Activated CD8-positive, alpha-beta memory T cell treated with anti-CD3 and anti-CD28 coated beads for 1 hour (primary cell): Measurements from ENCODE around the gene AP4M1.

Source experiments
- DNase-seq, 2 donors: peaks; one replicate each; pipeline ENCODE4 v3.0.0-alpha.2; 2020; ENCODE audit warnings: low read depth in 1 of 2; ENCODE audit errors: extremely low read depth in 1 of 2

Gene AP4M1

DNA sequence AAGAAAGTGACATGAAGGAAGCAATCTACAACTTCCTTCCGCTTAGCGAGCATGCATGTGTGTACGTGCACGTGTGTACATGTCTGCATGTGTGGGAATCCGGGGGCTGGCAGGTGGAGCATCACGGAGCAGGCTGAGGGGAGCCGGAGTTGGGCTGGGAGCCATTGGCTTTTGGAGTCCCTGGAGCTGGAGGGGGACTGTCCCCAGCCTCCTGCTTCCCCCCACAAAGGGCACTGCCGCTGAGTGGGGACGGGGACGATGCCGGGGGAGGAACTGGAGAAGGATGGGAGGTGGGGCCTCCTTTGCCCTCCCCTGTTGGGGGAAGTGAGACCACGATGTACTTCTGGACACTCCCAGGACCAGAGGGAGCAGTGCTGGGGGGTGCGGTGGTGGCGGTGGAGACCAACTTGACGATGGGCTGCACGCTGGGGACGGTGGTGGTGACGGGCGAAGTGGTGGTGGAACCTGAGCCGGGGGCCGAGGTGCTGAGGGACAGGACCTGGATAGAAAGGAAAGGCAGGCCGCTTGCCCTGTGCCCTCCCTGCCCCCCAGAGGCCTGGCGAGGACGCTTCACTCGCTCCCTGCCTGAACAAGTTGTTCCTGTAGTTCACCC, 5.8 kb downstream of the AP4M1 start:
- DNase-seq, result no peak

DNA sequence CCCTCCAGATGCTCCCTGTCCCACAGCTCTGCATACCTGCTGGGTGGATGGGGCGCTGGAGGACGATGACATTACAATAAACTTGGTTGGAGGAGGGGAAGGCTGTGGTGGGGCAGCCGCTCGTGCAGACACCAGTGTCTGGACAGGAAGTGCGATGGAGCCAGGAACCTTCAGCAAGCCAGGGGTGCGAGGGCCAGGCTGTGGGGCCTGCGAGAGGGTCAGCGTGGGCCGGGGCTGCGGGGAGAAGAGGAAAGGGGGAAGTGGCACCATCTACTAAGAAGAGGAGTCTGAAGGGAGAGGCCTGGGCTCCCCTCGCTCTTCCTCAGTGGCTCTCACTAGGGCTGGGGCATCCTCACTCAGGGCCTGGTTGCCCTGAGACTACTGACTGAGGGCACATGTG, 6.4 kb downstream of the AP4M1 start:
- no peak for DNase-seq

- no peak for DNase-seq
Measured at GRCh38 chr7:100109521-100110163, 8.2 kb downstream of the AP4M1 start.

DNA sequence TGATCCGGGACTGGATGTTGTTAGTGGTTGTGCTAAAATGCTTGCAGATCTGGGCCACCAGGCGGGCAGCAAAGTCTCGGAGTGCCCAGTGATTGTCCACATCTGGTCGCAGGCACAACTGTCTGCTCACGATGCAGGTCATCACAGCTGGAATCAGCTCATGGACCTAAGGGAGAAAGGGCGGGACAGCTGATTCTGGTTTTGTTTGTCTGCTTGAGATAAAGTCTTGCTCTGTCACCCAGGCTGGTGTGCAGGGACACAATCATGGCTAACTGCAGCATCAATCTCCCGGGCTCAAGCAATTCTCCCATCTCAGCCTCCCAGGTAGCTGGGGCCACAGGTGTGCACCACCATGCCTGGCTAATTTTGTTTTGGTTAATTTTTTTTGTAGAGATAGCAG, 9.7 kb downstream of the AP4M1 start:
- DNase-seq, result no peak

DNA sequence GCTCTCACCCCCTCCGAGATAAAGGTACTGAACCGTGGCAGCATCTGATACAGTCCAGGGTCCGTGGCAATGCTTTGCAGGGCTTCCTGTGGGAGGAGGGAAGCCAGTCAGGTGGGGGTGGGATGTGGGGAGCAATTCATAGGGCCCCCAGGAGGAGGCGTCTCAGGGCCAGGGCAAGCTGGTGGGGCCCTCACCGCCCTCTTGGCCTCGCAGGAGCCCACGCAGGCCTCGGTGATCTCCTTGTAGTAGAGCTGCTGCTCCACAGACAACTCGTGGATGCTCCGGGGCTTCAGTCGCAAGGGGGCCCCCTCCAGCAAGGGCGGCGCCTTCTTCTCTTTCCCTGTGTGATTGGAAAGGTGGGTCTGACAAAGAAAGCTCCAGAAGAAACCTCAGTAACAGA, 10.5 kb downstream of the AP4M1 start:
- DNase-seq, result no peak

DNA sequence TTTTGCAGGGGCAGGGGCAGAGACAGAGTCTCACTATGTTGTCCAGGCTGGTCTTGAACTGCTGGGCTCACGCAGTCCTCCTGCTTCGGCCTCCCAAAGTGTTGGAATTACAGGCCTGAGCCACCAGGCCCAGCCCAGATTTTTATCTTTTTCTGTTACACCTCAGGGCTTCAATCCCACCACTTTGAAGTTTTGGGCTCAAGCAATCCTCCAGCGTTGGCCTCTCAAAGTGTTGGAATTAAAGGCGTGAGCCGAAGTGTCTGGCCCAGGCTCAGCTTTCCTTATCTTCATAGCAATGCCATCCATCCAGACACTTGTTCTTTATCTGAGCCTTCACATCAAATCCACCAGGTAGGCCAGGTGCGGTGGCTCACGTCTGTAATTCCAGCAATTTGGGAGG, 13.6 kb downstream of the AP4M1 start:
- no peak for DNase-seq

- no peak for DNase-seq
Measured at GRCh38 chr7:100118388-100119071, 17.1 kb downstream of the AP4M1 start.

DNA sequence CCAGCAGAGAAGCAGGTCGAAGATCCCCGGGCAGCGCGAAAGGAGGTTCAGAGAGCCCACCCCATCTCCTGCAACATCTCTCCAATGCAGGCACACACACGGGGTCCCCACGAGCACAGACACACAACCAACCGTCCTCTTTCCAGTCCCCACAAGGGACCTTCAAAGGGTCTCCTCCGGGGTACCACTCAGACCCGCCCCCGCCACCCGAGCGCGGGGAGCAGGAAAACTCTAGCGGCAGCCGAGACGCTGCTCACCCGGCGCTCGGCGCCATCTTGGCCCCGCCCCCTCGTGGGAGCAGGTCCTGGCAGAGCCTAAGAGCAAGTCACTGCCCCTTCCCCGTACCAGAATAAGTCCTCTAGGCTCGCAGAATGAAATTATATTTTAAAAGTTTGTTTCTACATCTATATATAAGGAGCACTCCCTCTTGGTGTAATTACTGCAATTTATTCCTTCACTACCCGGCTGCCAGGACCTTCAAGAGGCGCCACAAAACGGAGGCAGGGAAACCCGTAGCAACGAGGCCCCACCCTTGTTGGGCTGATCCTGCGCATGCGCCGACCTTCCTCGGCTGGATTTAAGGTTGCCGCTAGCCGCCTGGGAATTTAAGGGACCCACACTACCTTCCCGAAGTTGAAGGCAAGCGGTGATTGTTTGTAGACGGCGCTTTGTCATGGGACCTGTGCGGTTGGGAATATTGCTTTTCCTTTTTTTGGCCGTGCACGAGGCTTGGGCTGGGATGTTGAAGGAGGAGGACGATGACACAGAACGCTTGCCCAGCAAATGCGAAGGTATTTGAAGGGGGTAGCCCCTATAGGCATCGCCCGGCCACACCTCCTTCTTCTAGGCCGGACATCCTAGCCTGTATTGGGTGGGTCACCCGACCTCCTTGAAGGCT, 17.9 kb downstream of the AP4M1 start, which contains the start of the genes CNPY4 and TAF6:
Gene CNPY4 (plus strand): TSS at position 563 of the 898 bp plus-strand sequence. CDS start 111 bp downstream, at position 674.
Gene TAF6 (minus strand): TSS at position 287 of the 898 bp plus-strand sequence. CDS start 5,149 bp downstream, outside the sequence.
- peak; percentile 92 to 93 for DNase-seq

DNA sequence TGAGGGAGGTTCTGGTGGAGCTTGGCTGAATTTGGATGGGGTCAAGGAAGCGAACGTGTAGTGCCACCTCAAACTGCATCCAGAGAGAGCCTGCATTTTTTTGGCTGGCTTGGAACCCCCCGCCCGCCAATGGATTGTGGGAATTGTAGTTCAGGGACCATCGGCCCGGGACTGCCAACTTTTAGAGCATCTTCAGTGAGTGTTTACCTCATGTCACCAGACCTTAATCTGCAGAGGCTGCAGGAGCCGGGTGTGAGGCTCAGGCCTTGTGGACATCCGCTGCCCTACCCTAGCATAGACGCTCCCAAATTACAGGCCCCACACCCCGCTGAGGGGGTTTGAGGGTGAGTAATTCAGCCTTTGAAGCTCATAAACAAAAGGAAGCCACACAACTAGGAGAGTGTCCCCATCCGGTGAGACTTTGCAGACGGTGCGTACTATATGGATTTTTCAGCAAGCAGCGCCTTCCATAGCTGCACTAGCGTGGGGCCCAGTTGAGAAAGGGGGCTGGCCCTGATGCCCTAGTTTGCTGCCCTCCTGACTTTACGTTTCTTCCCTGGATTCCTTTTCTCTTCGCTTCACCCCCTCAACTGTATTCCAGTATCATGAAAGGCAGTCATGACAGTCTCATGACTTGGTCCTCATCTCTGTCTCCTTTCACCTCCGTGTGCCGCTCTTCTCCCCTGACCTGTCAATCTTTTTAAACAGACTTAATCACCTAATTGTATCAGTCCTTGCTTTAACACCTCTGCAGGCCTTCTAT, 18.7 kb downstream of the AP4M1 start:
- DNase-seq, result peak in 1 of 2 donors; percentile 46

DNA sequence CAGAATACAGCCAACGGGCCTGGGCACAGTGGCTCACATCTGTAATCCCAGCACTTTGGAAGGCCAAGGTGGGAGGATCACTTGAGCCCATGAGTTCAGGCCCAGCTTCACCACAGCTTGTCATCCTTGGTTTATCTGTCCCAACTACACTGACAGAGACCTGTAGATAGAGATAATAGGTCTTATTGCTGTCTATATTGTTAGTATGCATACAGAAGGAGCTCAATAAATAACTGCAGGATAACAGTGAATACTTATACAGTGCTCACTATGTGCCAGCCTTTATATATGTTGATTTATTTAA, 19.2 kb downstream of the AP4M1 start:
- no peak for DNase-seq

DNA sequence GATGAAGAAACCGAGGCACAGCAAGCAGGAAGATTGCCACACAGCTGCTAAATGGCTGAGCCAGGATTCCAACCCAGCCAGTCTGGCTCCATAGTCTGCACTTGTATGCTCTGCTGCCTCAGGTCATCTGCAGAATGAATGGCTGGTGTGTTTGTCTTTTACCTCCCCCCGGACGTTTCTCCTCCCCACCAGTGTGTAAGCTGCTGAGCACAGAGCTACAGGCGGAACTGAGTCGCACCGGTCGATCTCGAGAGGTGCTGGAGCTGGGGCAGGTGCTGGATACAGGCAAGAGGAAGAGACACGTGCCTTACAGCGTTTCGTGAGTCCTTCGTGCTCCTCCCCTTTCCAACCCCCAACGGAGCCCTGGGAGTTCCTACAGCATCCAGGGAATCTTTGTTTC, 20.6 kb downstream of the AP4M1 start:
- no peak for DNase-seq

GRCh38 chr7:100122568-100122967, 21.1 kb downstream of the AP4M1 start:
- DNase-seq, result no peak

DNA sequence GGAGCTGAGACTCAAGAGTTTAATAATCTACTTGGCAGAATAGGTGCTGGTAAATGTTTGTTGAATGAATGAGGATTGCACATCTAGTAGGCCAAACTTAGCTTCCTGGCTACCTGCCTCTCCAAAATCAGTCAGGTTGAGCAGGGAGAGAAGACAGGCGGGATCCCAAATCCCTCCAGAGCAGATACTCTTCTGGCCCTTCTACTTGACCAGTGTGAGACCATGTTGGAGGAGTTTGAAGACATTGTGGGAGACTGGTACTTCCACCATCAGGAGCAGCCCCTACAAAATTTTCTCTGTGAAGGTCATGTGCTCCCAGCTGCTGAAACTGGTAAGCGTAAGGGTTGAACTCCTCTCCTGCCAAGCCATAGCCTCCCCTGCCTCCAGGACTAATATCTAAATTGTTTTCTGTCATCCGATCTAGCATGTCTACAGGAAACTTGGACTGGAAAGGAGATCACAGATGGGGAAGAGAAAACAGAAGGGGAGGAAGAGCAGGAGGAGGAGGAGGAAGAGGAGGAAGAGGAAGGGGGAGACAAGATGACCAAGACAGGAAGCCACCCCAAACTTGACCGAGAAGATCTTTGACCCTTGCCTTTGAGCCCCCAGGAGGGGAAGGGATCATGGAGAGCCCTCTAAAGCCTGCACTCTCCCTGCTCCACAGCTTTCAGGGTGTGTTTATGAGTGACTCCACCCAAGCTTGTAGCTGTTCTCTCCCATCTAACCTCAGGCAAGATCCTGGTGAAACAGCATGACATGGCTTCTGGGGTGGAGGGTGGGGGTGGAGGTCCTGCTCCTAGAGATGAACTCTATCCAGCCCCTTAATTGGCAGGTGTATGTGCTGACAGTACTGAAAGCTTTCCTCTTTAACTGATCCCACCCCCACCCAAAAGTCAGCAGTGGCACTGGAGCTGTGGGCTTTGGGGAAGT, 23.1 kb downstream of the AP4M1 start:
- DNase-seq, result no peak

DNA sequence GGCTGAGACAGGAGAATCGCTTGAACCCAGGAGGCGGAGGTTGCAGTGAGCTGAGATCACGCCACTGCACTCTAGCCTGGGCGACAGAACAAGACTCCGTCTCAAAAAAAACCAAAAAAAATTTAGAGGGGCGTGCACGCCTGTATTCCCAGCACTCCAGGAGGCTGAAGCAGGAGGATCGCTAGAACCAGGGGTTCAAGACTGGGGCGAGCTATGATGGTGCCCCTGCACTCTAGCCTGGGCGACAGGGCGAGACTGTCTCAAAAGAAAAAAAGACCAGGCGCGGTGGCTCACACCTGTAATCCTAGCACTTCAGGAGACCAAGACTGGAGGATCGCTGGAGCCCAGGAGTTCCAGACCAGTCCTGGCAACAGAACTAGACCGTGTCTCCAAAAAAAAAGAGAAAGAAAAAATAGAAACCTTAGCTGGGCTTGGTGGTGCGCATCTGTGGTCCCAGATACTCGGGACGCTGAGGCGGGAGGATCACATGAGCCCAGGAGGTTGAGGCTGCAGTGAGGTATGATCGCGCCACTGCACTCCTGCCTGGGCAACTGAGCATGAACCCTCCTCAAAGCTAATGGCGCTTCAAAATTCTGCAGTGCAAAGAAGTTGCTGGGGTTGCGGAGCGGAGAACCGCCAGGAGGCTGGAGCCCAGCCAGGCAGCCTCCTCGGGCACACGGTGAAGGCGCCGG, 24.9 kb downstream of the AP4M1 start:
- DNase-seq, result no peak

GRCh38 chr7:100126931-100127865, 25.8 kb downstream of the AP4M1 start, which contains the start of gene MBLAC1:
Gene MBLAC1, plus strand, starts transcription at chr7:100126967. Its CDS starts 429 bp downstream, at chr7:100127396.
- DNase-seq, result peak; percentile 82 to 86

DNA sequence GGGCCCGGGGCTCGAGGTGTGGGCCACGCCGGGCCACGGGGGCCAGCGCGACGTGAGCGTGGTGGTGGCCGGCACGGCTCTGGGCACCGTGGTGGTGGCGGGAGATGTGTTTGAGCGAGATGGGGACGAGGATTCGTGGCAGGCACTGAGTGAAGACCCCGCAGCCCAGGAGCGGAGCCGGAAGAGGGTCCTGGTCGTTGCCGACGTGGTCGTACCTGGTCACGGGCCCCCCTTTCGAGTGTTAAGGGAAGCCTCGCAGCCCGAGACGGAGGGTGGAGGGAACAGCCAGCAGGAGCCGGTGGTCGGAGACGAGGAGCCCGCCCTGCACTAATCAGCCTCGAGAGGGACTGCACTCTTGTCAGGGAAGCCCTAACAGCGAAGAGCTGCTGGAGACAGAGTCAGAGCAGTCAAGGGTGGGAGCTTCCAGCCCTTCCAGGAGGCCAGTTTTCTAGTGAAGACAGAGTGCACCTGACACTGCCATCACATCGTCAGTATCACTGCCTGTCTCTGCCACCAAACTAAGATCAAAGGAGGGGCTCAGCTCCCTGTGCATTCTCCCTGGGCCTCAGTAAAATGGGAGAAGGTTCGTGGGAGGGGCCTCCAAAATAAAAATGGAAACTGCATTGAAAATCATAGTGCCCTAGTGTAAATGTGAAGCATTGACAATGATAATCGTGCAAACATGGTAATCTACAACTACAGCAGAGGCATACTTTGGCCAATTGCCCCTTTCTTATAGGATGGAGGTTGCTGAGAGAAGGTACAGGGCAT, 26.6 kb downstream of the AP4M1 start:
- peak in 1 of 2 donors; percentile 11 for DNase-seq

DNA sequence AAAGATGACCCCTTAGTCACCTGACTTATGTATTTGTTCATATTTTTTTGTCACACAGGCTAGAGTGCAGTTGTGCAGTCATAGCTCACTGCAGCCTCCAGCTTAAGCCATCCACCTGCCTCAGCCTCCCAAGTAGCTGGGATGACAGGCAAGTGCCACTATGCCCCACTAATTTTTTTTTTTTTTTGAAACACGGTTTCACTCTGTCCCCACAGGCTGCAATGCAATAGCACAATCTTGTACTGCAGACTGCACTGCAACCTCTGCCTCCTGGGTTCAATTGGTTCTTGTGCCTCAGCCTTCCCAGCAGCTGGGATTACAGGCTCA, 27.2 kb downstream of the AP4M1 start:
- DNase-seq, result no peak
